Measurements from ENCODE around the gene ERO1B.

Gene ERO1B

GRCh38 chr1:236258114-236258622, 23.6 kb downstream of the ERO1B start:
- no peak overlapping the region for H3K27ac ChIP-seq
- no peak overlapping the region for H3K4me3 ChIP-seq (ENCODE audit: low read depth, low read length)
- H3K36me3 ChIP-seq: no peaks in the 10 kb centered on the region
- TF ChIP-seq CTCF (IDR thresholded peaks at IDR 0.05; ENCODE audit: low read depth, low read length): no peak
- no peaks in the 10 kb centered on the region for H3K27me3 ChIP-seq (ENCODE audit: insufficient read depth, low read depth, severe bottlenecking)
- H3K9me3 ChIP-seq (ENCODE audit: severe bottlenecking): peaks cover 14% of the 10 kb centered on the region
- DNase-seq: no peak

- no peaks in the 10 kb centered on the region for H3K36me3 ChIP-seq
- H3K4me3 ChIP-seq (ENCODE audit: low read depth, low read length): no peak overlapping the region
- no peaks in the 10 kb centered on the region for H3K27me3 ChIP-seq (ENCODE audit: insufficient read depth, low read depth, severe bottlenecking)
- peaks cover 12% of the 10 kb centered on the region for H3K9me3 ChIP-seq (ENCODE audit: severe bottlenecking)
- no peak overlapping the region for H3K27ac ChIP-seq
- DNase-seq: no peak
- no peak for TF ChIP-seq CTCF (IDR thresholded peaks at IDR 0.05; ENCODE audit: low read depth, low read length)
Observed at GRCh38 chr1:236257216-236257615, 24.5 kb downstream of the ERO1B start.

GRCh38 chr1:236253918-236254637, 27.7 kb downstream of the ERO1B start:
- Histone ChIP-seq H3K36me3 (no peaks in the 10 kb centered on the region), H3K27ac (no peak overlapping the region), H3K27me3 (ENCODE audit: insufficient read depth, low read depth, severe bottlenecking) (no peaks in the 10 kb centered on the region), H3K9me3 (ENCODE audit: severe bottlenecking) (peaks cover 6% of the 10 kb centered on the region), H3K4me3 (ENCODE audit: low read depth, low read length) (no peak overlapping the region)
- DNase-seq: no peak
- no peak for TF ChIP-seq CTCF (IDR thresholded peaks at IDR 0.05; ENCODE audit: low read depth, low read length)

GRCh38 chr1:236253119-236253518, 28.6 kb downstream of the ERO1B start:
- H3K9me3 ChIP-seq (ENCODE audit: severe bottlenecking): peaks cover under 1% of the 10 kb centered on the region
- no peak overlapping the region for H3K27ac ChIP-seq
- no peak for DNase-seq
- no peaks in the 10 kb centered on the region for H3K36me3 ChIP-seq
- H3K4me3 ChIP-seq (ENCODE audit: low read depth, low read length): no peak overlapping the region
- H3K27me3 ChIP-seq (ENCODE audit: insufficient read depth, low read depth, severe bottlenecking): no peaks in the 10 kb centered on the region
- no peak for TF ChIP-seq CTCF (IDR thresholded peaks at IDR 0.05; ENCODE audit: low read depth, low read length)

- H3K9me3 ChIP-seq (ENCODE audit: severe bottlenecking): no peaks in the 10 kb centered on the region
- no peak for TF ChIP-seq CTCF (IDR thresholded peaks at IDR 0.05; ENCODE audit: low read depth, low read length)
- H3K4me3 ChIP-seq (ENCODE audit: low read depth, low read length): no peak overlapping the region
- no peak overlapping the region for H3K27ac ChIP-seq
- DNase-seq: no peak
- no peaks in the 10 kb centered on the region for H3K27me3 ChIP-seq (ENCODE audit: insufficient read depth, low read depth, severe bottlenecking)
- H3K36me3 ChIP-seq: no peaks in the 10 kb centered on the region
Observed at GRCh38 chr1:236251587-236251986, 30.2 kb downstream of the ERO1B start.

- DNase-seq: no peak
- H3K27ac ChIP-seq: no peak overlapping the region
- no peak for TF ChIP-seq CTCF (IDR thresholded peaks at IDR 0.05; ENCODE audit: low read depth, low read length)
- no peak overlapping the region for H3K4me3 ChIP-seq (ENCODE audit: low read depth, low read length)
- H3K9me3 ChIP-seq (ENCODE audit: severe bottlenecking): no peaks in the 10 kb centered on the region
- H3K27me3 ChIP-seq (ENCODE audit: insufficient read depth, low read depth, severe bottlenecking): no peaks in the 10 kb centered on the region
- H3K36me3 ChIP-seq: no peaks in the 10 kb centered on the region
Observed at GRCh38 chr1:236247286-236247685, 34.5 kb downstream of the ERO1B start.
